Type B pancreatic cell (in vitro differentiated cells): ENCODE measurements around the gene FAM193A. TPM values are rescaled to one million over a fixed set of nuclear protein-coding genes. Genes with fewer than 3 reads are reported as not detected.
"Not testable (repeated sequence)": the region's sequence is repeated elsewhere in the genome, so short reads cannot be mapped to it uniquely, and the experiment has no call there.

Experiments
- DNase-seq: peaks from one replicate; pipeline ENCODE4 v3.0.0; 2021; ENCODE audit warnings: mixed read lengths; ENCODE audit not compliant: unreplicated experiment; ENCODE audit errors: extremely low spot score
- H3K27ac Mint-ChIP-seq: 2 replicates; pipeline ENCODE4 v1.8.0; 2021; ENCODE audit warnings: mild to moderate bottlenecking, mixed read lengths
- H3K27me3 Mint-ChIP-seq: 2 replicates; pipeline ENCODE4 v1.8.0; 2021; ENCODE audit warnings: mixed read lengths
- H3K36me3 Mint-ChIP-seq: 2 replicates; pipeline ENCODE4 v1.8.0; 2021; ENCODE audit warnings: mixed read lengths
- H3K4me1 Mint-ChIP-seq: one replicate; pipeline ENCODE4 v1.8.0; 2021; ENCODE audit warnings: mixed read lengths; ENCODE audit not compliant: unreplicated experiment
- H3K4me3 Mint-ChIP-seq: 2 replicates; pipeline ENCODE4 v1.8.0; 2021; ENCODE audit warnings: mild to moderate bottlenecking, mixed read lengths
- H3K9me3 Mint-ChIP-seq: 2 replicates; pipeline ENCODE4 v1.8.0; 2021; ENCODE audit warnings: mixed read lengths
- CTCF ChIP-seq: fragments of 200-600 bp; sonication (generic); conservative IDR thresholded peaks from 2 replicates; pipeline ENCODE4 v1.5.0; 2021; ENCODE audit warnings: antibody characterized with exemption, mild to moderate bottlenecking
- total RNA-seq: library from RNA; stranded (reverse); gene quantifications from 2 replicates; pipeline ENCODE4 v1.2.1, GENCODE V29; 2021; ENCODE audit warnings: low replicate concordance

The FAM193A gene
- total RNA-seq, 1 donor from 2014 or later, result 37.1 TPM

- no peaks in the 10 kb centered on the region for H3K9me3 Mint-ChIP-seq
- H3K4me1 Mint-ChIP-seq, result peaks cover 5% of the 10 kb centered on the region
- no peaks in the 10 kb centered on the region for H3K36me3 Mint-ChIP-seq
- no peak for DNase-seq
- H3K27me3 Mint-ChIP-seq, result no peaks in the 10 kb centered on the region
- no peak for TF ChIP-seq CTCF
- H3K4me3 Mint-ChIP-seq, result no peak overlapping the region
- no peak overlapping the region for H3K27ac Mint-ChIP-seq
These were observed 230.7 kb downstream of the FAM193A start for GRCh38 chr4:2767046-2767704.

- no peaks in the 10 kb centered on the region for H3K9me3 Mint-ChIP-seq
- peaks cover 5% of the 10 kb centered on the region for H3K4me1 Mint-ChIP-seq
- no peak for TF ChIP-seq CTCF
- H3K4me3 Mint-ChIP-seq, result no peak overlapping the region
- H3K27me3 Mint-ChIP-seq, result no peaks in the 10 kb centered on the region
- H3K36me3 Mint-ChIP-seq, result no peaks in the 10 kb centered on the region
- no peak for DNase-seq
- H3K27ac Mint-ChIP-seq, result no peak overlapping the region
These were observed 231.2 kb downstream of the FAM193A start for GRCh38 chr4:2767705-2768074.

- Mint-ChIP-seq H3K27me3 (no peaks in the 10 kb centered on the region), H3K36me3 (no peaks in the 10 kb centered on the region), H3K27ac (no peak overlapping the region), H3K9me3 (no peaks in the 10 kb centered on the region), H3K4me3 (no peak overlapping the region), H3K4me1 (peaks cover 5% of the 10 kb centered on the region)
- no peak for TF ChIP-seq CTCF
- DNase-seq, result no peak
These were observed 231.7 kb downstream of the FAM193A start for GRCh38 chr4:2768124-2768523.

- Mint-ChIP-seq H3K9me3 (no peaks in the 10 kb centered on the region), H3K4me3 (no peak overlapping the region), H3K4me1 (peaks cover 5% of the 10 kb centered on the region), H3K36me3 (no peaks in the 10 kb centered on the region), H3K27me3 (no peaks in the 10 kb centered on the region), H3K27ac (no peak overlapping the region)
- no peak for TF ChIP-seq CTCF
- no peak for DNase-seq
These were observed 232.5 kb downstream of the FAM193A start for GRCh38 chr4:2768921-2769336.

GRCh38 chr4:2771264-2771663, 234.8 kb downstream of the FAM193A start:
- DNase-seq, result no peak
- H3K27ac Mint-ChIP-seq, result no peak overlapping the region

GRCh38 chr4:2780643-2781042, 244.2 kb downstream of the FAM193A start:
- not testable (repeated sequence) for H3K27ac Mint-ChIP-seq, H3K9me3 Mint-ChIP-seq, H3K27me3 Mint-ChIP-seq, H3K4me1 Mint-ChIP-seq, H3K4me3 Mint-ChIP-seq, H3K36me3 Mint-ChIP-seq, DNase-seq

More at GRCh38 chr4:2771264-2771663, 234.8 kb downstream of the FAM193A start:
- Mint-ChIP-seq H3K27me3 (no peaks in the 10 kb centered on the region), H3K4me1 (peaks cover 5% of the 10 kb centered on the region), H3K4me3 (no peak overlapping the region), H3K36me3 (no peaks in the 10 kb centered on the region), H3K9me3 (no peaks in the 10 kb centered on the region)
- TF ChIP-seq CTCF, result no peak
